HG03571 (cell line): ENCODE results near the gene CCDC175.

Experiments used
- ATAC-seq: cut with Tn5 transposase; IDR thresholded peaks from one replicate; pipeline ENCODE4 v1.9.1; 2021; ENCODE audit not compliant: unreplicated experiment

The CCDC175 gene

DNA sequence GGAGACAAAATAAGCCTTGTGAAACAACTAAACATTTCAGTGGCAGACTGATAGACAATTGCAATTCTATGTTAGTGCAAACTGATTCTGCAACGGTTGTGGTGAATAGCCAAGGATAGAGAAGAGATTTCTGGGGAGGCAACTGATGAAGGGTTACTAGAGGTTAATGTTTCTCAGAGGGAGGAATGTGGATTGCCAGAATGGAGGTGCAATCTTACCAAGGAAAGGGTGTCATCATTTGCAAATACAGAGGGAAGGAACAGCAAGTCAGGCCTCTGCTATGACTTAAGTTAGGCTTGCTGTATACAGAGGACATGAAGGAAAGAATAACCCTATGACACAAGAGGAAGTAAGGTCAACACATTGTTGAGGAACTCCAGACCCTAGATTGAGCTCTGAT, 35.8 kb downstream of the CCDC175 start:
- ATAC-seq: no peak

DNA sequence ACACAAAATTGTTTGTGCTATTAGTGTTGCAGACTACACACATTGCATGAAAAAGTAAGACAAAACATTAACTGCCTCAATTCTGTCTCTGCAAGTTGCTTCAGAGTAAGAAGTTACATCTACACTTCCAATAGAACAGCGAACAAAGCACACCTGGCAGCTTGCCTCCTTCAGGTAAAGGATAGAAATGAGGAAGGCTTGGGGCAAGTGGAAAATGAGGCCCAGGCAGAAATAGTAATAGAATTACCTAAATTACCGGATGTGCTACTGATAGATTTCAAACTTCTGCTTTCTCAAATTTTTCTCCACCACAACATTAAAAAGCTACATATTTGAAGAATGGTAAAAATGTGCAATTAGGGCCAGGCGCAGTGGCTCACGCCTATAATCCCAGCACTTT, 37.7 kb downstream of the CCDC175 start:
- no peak for ATAC-seq

GRCh38 chr14:59537476-59537875, 39.1 kb downstream of the CCDC175 start:
- ATAC-seq: no peak

DNA sequence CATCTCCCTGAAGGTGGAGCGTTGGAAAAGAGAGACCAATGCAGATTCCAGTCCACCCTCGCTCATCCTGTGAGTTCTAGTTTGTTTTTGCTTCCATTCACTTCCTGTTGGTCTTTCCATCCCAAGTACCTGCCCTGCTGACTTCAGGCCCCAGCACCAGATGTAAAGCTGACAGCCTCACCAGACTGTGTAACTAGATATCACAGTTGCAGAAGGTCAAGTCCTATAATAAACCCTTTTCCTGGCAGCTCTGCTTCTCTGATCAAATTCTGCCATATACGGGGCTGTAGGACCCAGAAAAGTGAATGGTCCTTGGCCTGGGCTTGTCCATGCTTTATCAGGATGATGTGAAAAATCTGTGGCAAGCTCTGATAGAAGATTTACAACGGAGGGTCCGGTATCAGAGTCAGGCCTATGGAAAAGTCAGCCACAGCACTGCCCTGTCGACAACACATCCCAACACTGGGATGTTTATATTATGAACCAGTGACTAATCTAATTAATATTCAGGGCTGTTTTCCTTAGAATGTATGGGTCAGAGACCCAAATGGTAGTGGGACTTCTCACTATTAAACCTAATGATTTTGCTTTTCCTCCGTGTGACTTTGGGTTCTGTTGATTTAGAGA, 42.1 kb downstream of the CCDC175 start:
- no peak for ATAC-seq

DNA sequence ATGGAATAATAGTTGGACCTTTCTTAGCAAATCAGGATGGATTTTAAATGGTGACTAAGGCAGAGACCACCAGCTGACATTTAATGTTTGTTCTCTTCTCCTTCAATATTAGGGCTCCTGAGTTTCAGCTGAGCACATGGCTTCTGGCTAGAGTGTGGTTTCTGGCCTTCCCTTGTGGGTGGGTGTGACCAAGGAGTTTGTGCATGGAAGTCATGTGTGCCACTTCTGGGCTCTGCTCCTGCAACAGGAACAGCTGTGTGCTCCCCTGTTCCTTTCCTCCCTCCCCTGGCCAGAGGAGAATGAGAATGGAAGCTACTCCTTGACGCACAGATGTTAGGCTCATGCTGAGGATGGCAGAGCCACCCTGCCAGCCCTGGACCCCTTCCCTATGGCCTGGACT, 44.2 kb downstream of the CCDC175 start:
- ATAC-seq: no peak

GRCh38 chr14:59530349-59530748, 46.3 kb downstream of the CCDC175 start:
- ATAC-seq: no peak

GRCh38 chr14:59529189-59529588, 47.4 kb downstream of the CCDC175 start:
- no peak for ATAC-seq

DNA sequence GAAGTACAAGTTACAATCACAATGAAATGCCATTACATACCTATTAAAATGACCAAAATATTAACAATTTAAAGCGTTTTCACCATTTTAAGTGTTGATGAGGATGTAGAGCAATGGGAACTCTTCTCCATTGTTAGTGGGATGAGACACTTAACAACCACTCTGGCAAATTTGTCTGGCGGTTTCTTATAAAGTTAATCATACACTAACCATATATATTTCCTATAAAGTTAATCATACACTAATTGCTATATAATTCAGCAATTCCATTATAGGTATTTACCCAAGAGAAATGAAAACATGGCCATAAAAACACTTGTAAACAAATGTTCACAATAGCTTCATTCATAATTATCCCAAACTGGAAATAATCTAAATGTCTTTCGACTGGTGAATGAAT, 56.4 kb downstream of the CCDC175 start:
- no peak for ATAC-seq

DNA sequence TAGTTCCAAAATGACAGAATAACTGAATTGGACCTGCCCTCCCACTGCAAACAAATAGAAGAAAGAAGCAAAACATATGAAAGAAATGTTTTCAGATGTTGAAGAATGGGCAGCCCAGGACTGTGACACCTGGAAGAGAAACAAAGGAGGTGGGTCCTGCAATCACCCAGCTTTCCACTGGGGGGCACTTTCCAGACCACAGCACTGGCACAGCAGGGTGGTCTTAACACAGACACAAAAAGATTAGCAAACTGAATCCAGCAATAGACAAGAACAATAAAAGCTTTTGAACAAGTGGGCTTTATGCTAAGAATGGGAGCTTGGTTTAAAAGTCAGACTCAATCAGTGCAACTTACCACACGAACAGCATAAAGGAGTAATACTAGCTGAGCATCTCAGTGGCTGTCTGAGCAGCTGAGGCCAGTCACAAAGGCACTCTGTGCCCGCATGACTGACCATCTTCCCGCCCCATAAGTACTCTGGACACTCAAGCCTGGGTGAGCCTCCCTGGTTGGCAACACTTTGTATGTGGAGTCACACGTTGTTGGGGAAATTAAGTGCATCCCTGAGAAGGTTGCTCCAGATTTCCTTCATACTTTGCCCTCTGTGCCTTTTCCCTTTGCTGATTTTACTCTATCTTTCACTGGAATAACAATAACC, 64.6 kb downstream of the CCDC175 start:
- no peak for ATAC-seq

DNA sequence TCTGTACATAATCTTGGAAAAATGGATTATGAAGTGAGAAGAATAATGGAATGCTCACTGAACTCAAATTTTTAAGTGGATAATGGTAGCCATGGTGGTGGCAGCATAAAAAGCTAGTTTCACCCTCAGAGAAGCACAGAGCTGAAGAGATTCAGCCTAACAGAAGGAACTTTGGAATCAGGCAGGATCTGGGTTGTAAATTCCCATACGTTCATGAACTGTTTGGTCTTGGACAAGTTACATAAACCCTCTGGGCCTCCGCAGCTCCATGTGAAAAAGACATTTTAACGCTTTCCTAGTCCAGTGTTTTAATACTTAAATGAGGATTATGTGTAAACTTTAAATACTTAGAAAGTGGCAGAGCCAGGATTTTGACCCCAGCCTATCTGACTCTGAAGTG, 65.6 kb downstream of the CCDC175 start:
- no peak for ATAC-seq

- ATAC-seq: no peak
Measured at GRCh38 chr14:59510001-59510400, 66.6 kb downstream of the CCDC175 start.

GRCh38 chr14:59509101-59509500, 67.5 kb downstream of the CCDC175 start:
- no peak for ATAC-seq

- ATAC-seq: no peak
Measured at GRCh38 chr14:59507752-59508103, 68.9 kb downstream of the CCDC175 start.

GRCh38 chr14:59507063-59507751, 69.4 kb downstream of the CCDC175 start:
- ATAC-seq: no peak

DNA sequence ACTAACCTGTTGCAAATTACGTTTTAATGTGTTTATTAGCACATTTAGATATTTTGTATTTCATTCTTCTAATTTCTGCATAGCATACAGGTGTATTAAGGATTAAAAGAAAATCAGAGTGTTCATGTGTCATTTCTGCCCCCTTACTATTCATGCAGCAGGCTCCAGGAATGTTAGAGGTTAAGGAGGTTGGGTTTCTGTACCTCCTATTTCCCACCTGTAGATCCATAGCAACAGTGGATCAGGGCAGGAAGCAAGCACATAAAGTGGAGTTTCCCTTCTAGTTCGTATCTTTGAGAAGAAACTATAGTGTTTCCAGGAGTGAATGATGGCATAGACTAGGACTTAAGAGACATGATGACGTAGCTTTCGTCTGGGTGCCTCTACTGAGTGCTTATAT, 73.4 kb downstream of the CCDC175 start:
- no peak for ATAC-seq

DNA sequence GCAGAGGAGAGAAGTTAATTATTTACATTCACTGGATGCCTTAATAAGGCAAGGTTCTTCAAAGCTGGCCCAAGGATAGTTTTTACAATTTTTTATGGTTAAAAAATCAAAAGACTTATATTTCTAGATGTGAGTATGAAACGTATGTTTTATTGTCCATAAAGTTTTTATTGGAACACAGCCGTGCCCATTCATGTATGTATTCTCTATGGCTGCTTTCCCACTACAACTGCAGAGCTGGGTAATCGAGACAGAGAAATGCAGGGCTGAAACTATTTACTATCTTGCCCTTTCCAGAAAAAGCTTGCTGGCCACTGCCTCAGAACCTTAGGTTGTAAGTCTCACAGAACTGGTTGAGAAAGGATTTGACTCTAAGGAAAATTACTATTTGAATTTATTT, 75.9 kb downstream of the CCDC175 start:
- ATAC-seq: no peak

DNA sequence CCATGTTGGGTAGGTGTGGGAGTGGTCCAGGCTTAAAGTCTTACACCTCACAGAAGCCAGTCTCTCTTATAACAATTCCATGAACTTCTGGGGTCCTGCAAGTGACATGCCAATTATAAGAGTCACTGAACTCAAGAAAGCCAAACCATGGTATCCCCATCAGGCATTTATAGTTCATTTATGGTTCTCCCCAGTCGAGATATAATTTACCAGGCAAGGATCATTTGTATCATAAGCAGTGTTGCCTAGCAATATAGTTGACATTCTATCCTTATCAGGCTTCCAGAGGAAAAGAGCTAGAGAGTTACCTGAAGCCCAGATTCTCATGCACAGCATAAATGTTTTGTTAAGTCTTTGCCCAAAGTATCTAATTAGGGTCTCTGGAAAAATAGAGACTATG, 84.2 kb downstream of the CCDC175 start:
- ATAC-seq: no peak

DNA sequence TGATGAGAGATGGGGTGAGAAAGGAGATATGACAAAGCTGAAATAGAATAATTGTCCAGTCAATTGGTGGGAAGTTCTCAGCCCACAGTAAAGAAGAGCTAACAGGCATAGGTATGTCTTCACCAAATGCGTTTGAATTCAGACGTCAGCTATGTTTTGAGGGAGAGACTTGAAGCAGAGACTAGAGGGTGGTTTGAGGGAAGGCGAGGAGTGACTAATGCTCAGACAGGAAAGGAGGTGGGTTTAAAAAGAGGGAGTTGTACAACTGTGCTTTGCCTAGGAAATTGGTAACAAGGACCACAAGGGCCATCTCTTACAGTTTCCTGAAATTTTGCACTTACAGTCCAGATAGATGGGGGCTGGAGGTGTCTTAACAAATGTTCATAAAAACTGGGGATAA, 85.9 kb downstream of the CCDC175 start:
- no peak for ATAC-seq

- peak; percentile 34 for ATAC-seq
Measured at GRCh38 chr14:59484639-59485175, 91.9 kb downstream of the CCDC175 start.

DNA sequence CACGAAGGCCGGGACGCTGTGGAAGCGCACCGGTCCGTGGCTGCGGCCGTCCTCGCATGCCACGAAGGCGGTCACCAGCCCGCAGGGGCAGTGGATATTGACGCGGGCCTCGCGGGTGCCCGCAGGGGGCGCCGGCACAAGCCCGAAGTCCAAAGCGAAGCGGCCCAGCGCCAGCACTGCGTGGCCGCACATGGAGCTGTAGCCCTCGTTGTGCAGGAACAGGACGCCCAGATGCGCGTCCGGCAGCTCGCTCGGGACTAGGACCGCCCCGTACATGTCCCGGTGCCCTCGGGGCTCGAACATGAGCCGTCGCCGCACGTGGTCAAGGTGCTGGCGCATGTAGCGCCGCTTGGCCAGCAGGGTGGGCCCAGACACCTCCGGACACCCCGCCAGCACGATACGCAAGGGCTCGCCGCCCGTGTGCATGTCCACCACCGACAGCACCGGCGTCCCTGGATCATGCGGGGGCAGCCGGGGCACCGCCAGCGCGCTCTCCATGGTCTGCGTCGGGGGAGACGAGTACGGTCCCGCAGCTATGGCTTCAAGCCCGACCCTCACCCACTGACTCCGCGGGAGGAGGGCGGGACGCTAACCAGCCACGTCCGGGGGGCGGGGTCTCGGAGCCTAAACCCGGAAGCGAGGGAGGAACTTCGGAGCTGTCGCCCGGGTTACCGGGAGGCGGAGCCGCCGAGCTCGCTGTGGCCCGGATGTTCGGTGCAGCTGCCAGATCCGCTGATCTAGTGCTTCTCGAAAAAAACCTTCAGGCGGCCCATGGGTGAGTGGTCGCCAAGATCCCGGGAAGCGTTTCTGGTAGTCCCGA, 92.6 kb downstream of the CCDC175 start, which contains the start of the genes JKAMP and L3HYPDH:
Gene JKAMP, plus strand, starts transcription at position 699 of the 820 bp plus-strand sequence. Its CDS starts 73 bp downstream, at position 772.
Gene L3HYPDH, minus strand, starts transcription at position 590 of the 820 bp plus-strand sequence. Its CDS starts 92 bp downstream, at position 498.
- peak; percentile 83 for ATAC-seq

GRCh38 chr14:59483363-59483762, 93.2 kb downstream of the CCDC175 start:
- no peak for ATAC-seq
